Measurements from ENCODE around the gene TFF2. TPM values are rescaled to one million over a fixed set of nuclear protein-coding genes. Genes with fewer than 3 reads are reported as not detected.

TFF2 gene
- polyA plus RNA-seq, 3 donors, result not detected

GRCh38 chr21:42363312-42363711 lies 12.5 kb upstream of the TFF2 start:
- peaks cover 3 to 8% of the 10 kb centered on the region in 2 donors for H3K9me3 ChIP-seq (replicated peaks in 1 of 2; ENCODE audit: control insufficient read depth in 1 of 2, insufficient read depth in 1 of 2, low read length in 2 of 2)
- Mint-ChIP-seq H3K27me3 (ENCODE audit: low read depth in 3 of 3) (peaks cover 0 to 14% (median 12%) of the 10 kb centered on the region in 3 donors), H3K36me3 (no peaks in the 10 kb centered on the region), H3K9me3 (peaks cover 0 to 10% (median 3%) of the 10 kb centered on the region in 7 donors), H3K4me1 (peaks cover 9% of the 10 kb centered on the region), H3K4me3 (peak overlapping the region in 1 of 2 donors; percentile 4), H3K27ac (no peak overlapping the region)
- no peaks in the 10 kb centered on the region for H3K27me3 ChIP-seq (ENCODE audit: control insufficient read depth in 2 of 2, insufficient read depth in 2 of 2, low read length in 2 of 2)
- H3K4me3 ChIP-seq (replicated peaks in 1 of 3; ENCODE audit: low read depth in 2 of 3, low read length in 3 of 3), result no peak overlapping the region
- intact Hi-C loops (cut with micrococcal nuclease), result no loop called here
- no peaks in the 10 kb centered on the region for H3K36me3 ChIP-seq (replicated peaks in 1 of 2; ENCODE audit: control insufficient read depth in 1 of 2, insufficient read depth in 2 of 2, low read length in 2 of 2)
- peaks cover 0 to 6% of the 10 kb centered on the region in 2 donors for H3K4me1 ChIP-seq (ENCODE audit: control insufficient read depth in 1 of 2, insufficient read depth in 2 of 2, low read length in 2 of 2)
- no peak overlapping the region for H3K9ac ChIP-seq (ENCODE audit: insufficient read depth, low read length, poor library complexity, severe bottlenecking)
- H4K20me1 ChIP-seq (ENCODE audit: insufficient read depth, low read length), result no peaks in the 10 kb centered on the region
- WGBS (ENCODE audit: insufficient coverage), result 28% methylated on average over 6 of the region's 8 CpGs
- H3K4me2 ChIP-seq (replicated peaks; ENCODE audit: extremely low read depth, low read length, poor library complexity, severe bottlenecking), result no peak overlapping the region
- H3K79me2 ChIP-seq (ENCODE audit: insufficient read depth, low read length), result no peaks in the 10 kb centered on the region
- TF ChIP-seq CTCF (IDR thresholded peaks at IDR 0.05), result no peak
- no peak for DNase-seq
- no peak overlapping the region for H3K27ac ChIP-seq (ENCODE audit: low read depth in 1 of 2, low read length in 2 of 2)
- no peak overlapping the region for H2AFZ ChIP-seq (ENCODE audit: insufficient read depth, low read depth, low read length, poor library complexity, severe bottlenecking)

- no peak for DNase-seq
- Mint-ChIP-seq H3K4me1 (peaks cover 9% of the 10 kb centered on the region), H3K27ac (no peak overlapping the region), H3K9me3 (peaks cover 0 to 10% (median 3%) of the 10 kb centered on the region in 7 donors), H3K27me3 (ENCODE audit: low read depth in 3 of 3) (peaks cover 0 to 14% (median 12%) of the 10 kb centered on the region in 3 donors), H3K36me3 (no peaks in the 10 kb centered on the region), H3K4me3 (peak overlapping the region in 1 of 2 donors; percentile 4)
- Histone ChIP-seq H3K4me3 (replicated peaks in 1 of 3; ENCODE audit: low read depth in 2 of 3, low read length in 3 of 3) (no peak overlapping the region), H3K27me3 (ENCODE audit: control insufficient read depth in 2 of 2, insufficient read depth in 2 of 2, low read length in 2 of 2) (no peaks in the 10 kb centered on the region), H3K9me3 (replicated peaks in 1 of 2; ENCODE audit: control insufficient read depth in 1 of 2, insufficient read depth in 1 of 2, low read length in 2 of 2) (peaks cover 3 to 8% of the 10 kb centered on the region in 2 donors), H3K36me3 (replicated peaks in 1 of 2; ENCODE audit: control insufficient read depth in 1 of 2, insufficient read depth in 2 of 2, low read length in 2 of 2) (no peaks in the 10 kb centered on the region), H3K27ac (ENCODE audit: low read depth in 1 of 2, low read length in 2 of 2) (no peak overlapping the region), H4K20me1 (ENCODE audit: insufficient read depth, low read length) (no peaks in the 10 kb centered on the region), H3K9ac (ENCODE audit: insufficient read depth, low read length, poor library complexity, severe bottlenecking) (no peak overlapping the region), H3K4me2 (replicated peaks; ENCODE audit: extremely low read depth, low read length, poor library complexity, severe bottlenecking) (no peak overlapping the region), H3K4me1 (ENCODE audit: control insufficient read depth in 1 of 2, insufficient read depth in 2 of 2, low read length in 2 of 2) (peaks cover 0 to 6% of the 10 kb centered on the region in 2 donors), H3K79me2 (ENCODE audit: insufficient read depth, low read length) (no peaks in the 10 kb centered on the region), H2AFZ (ENCODE audit: insufficient read depth, low read depth, low read length, poor library complexity, severe bottlenecking) (no peak overlapping the region)
- intact Hi-C loops (cut with micrococcal nuclease), result no loop called here
- WGBS (ENCODE audit: insufficient coverage), result 75% methylated on average over 1 of the region's 9 CpGs
- TF ChIP-seq CTCF (IDR thresholded peaks at IDR 0.05), result no peak
These were observed 11.9 kb upstream of the TFF2 start for GRCh38 chr21:42362700-42363099.

Measured in CD14-positive monocyte (primary cell).